Measurements from ENCODE around the gene TMEM8B. TPM values are rescaled to one million over a fixed set of nuclear protein-coding genes. Genes with fewer than 3 reads are reported as not detected.

Gene TMEM8B
- total RNA-seq, 1 experiment from 2014 or later: 2.4 TPM

DNA sequence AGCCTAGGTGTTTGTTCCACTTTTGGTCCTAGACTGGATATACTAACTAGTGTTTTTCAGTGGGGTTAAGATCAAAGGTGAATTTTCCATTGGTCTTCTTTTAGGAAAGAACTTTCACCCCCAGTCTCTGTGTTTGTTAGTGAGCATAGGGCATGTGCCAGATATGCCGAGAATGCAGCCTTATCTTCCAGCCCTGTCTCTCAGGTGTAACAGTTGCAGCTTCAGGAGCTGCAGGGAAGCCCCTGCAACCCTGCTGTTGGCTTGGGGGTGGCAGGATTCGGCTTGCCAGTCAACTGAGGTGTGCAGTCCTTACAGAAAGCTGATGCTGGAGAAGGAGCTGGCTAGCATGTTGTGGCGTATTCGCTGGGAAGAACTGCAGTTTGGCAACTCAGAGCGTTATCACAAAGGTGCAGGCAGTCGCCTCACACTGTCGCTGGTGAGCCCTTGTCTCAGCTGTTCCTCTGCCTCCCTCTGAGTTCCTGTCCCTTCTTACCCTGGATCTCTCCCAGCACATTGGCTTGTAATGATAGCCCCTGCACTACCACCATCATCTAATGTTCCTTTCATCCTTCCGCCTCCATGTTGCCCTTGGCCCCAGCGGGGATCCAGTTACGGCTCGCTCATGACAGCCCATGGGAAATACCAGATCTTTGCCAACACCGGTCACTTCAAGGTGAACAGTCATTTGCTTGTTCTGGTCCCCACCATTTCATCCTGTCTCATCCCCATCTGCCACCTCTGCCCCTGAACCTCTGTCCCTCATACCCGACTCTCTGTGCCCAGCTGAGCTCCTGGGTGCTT is 27.5 kb upstream of the TMEM8B start:
- TF ChIP-seq, protein P1, sequence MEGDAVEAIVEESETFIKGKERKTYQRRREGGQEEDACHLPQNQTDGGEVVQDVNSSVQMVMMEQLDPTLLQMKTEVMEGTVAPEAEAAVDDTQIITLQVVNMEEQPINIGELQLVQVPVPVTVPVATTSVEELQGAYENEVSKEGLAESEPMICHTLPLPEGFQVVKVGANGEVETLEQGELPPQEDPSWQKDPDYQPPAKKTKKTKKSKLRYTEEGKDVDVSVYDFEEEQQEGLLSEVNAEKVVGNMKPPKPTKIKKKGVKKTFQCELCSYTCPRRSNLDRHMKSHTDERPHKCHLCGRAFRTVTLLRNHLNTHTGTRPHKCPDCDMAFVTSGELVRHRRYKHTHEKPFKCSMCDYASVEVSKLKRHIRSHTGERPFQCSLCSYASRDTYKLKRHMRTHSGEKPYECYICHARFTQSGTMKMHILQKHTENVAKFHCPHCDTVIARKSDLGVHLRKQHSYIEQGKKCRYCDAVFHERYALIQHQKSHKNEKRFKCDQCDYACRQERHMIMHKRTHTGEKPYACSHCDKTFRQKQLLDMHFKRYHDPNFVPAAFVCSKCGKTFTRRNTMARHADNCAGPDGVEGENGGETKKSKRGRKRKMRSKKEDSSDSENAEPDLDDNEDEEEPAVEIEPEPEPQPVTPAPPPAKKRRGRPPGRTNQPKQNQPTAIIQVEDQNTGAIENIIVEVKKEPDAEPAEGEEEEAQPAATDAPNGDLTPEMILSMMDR (conservative IDR thresholded peaks at IDR 0.05; ENCODE audit: low read depth, low read length): no peak
- no peak for TF ChIP-seq EZH2phosphoT487 (IDR thresholded peaks at IDR 0.05; ENCODE audit: borderline replicate concordance, low read length)
- TF ChIP-seq EZH2 (IDR thresholded peaks at IDR 0.05; ENCODE audit: low read length, unreplicated experiment): no peak
- no peak overlapping the region for H3K9ac ChIP-seq (ENCODE audit: low read length)
- no peaks in the 10 kb centered on the region for H3K79me2 ChIP-seq (ENCODE audit: low read length)
- no peak overlapping the region for H3K4me2 ChIP-seq (ENCODE audit: low read length)
- H3F3A ChIP-seq (ENCODE audit: low read length, unreplicated experiment): peaks cover 7% of the 10 kb centered on the region
- H3K36me3 ChIP-seq (ENCODE audit: low read depth, low read length): no peaks in the 10 kb centered on the region
- H3K4me1 ChIP-seq (ENCODE audit: insufficient read depth, low read length): peaks cover 16% of the 10 kb centered on the region
- H2AFZ ChIP-seq (ENCODE audit: low read length): no peak overlapping the region
- BruUV-seq (replicated peaks): no TSS peak
- no peaks in the 10 kb centered on the region for H4K20me1 ChIP-seq (ENCODE audit: low read length)
- ChIA-PET CTCF (no interaction called here), POLR2A (ENCODE audit: unreplicated experiment) (no interaction called here)
- no peaks in the 10 kb centered on the region for H3K9me2 ChIP-seq (replicated peaks; ENCODE audit: low read length)
- H3K9me3 ChIP-seq (ENCODE audit: low read length): no peaks in the 10 kb centered on the region
- DNase-seq (no peak), ATAC-seq (no peak)
- intact Hi-C loops (cut with micrococcal nuclease): no loop called here
- H3K27me3 ChIP-seq (ENCODE audit: low read length): no peaks in the 10 kb centered on the region
- no peak overlapping the region for H3K27ac ChIP-seq (ENCODE audit: low read length)
- no peak overlapping the region for H3K4me3 ChIP-seq (ENCODE audit: low read length)

DNA sequence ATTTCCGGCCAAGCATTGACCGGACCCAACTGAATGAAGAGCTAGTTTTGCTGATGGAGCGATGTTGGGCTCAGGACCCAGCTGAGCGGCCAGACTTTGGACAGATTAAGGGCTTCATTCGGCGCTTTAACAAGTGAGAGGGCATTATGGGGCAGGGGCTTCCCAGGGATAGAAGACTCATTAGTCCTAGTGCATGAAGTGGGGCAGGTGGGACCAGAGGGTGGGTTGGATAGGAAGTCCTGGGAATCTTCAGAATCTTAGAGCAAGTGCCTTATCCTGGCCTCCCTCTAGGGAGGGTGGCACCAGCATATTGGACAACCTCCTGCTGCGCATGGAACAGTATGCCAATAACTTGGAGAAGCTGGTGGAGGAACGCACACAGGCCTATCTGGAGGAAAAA is 22.9 kb upstream of the TMEM8B start:
- no TSS peak for BruUV-seq (replicated peaks)
- H3F3A ChIP-seq (ENCODE audit: low read length, unreplicated experiment): no peaks in the 10 kb centered on the region
- no peak overlapping the region for H3K9ac ChIP-seq (ENCODE audit: low read length)
- no peak for DNase-seq
- POLR2A ChIA-PET (ENCODE audit: unreplicated experiment): no interaction called here
- no peaks in the 10 kb centered on the region for H3K9me2 ChIP-seq (replicated peaks; ENCODE audit: low read length)
- H3K27me3 ChIP-seq (ENCODE audit: low read length): no peaks in the 10 kb centered on the region
- no peak overlapping the region for H3K4me3 ChIP-seq (ENCODE audit: low read length)
- intact Hi-C loops (cut with micrococcal nuclease): no loop called here
- no peak for ATAC-seq
- no peak overlapping the region for H3K27ac ChIP-seq (ENCODE audit: low read length)
- H3K79me2 ChIP-seq (ENCODE audit: low read length): no peaks in the 10 kb centered on the region
- H3K4me2 ChIP-seq (ENCODE audit: low read length): no peak overlapping the region
- no peaks in the 10 kb centered on the region for H3K36me3 ChIP-seq (ENCODE audit: low read depth, low read length)
- TF ChIP-seq EZH2phosphoT487 (IDR thresholded peaks at IDR 0.05; ENCODE audit: borderline replicate concordance, low read length) (no peak), EZH2 (IDR thresholded peaks at IDR 0.05; ENCODE audit: low read length, unreplicated experiment) (no peak)
- TF ChIP-seq, protein P1 (conservative IDR thresholded peaks at IDR 0.05; ENCODE audit: low read depth, low read length): no peak
- no peaks in the 10 kb centered on the region for H3K4me1 ChIP-seq (ENCODE audit: insufficient read depth, low read length)
- H2AFZ ChIP-seq (ENCODE audit: low read length): no peak overlapping the region
- no peaks in the 10 kb centered on the region for H4K20me1 ChIP-seq (ENCODE audit: low read length)
- CTCF ChIA-PET: no interaction called here
- H3K9me3 ChIP-seq (ENCODE audit: low read length): no peaks in the 10 kb centered on the region

DNA sequence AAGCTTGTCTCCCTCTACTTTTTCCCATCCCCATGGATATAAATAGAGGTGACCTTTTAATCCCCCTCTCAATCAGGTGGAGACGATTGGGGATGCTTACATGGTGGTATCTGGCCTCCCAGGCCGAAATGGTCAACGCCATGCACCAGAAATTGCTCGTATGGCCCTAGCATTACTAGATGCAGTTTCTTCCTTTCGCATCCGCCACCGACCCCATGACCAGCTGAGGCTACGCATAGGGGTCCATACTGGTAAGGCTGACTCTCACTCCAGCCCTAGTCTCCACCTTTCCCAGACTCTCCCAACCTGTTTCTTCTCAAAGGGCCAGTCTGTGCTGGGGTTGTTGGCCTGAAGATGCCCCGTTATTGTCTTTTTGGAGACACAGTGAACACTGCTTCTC is 20.6 kb upstream of the TMEM8B start:
- intact Hi-C loops (cut with micrococcal nuclease): no loop called here
- H3K9ac ChIP-seq (ENCODE audit: low read length): no peak overlapping the region
- H3K79me2 ChIP-seq (ENCODE audit: low read length): no peaks in the 10 kb centered on the region
- no peak for ATAC-seq
- H3K27me3 ChIP-seq (ENCODE audit: low read length): no peaks in the 10 kb centered on the region
- no peaks in the 10 kb centered on the region for H3K9me3 ChIP-seq (ENCODE audit: low read length)
- BruUV-seq (replicated peaks): no TSS peak
- no peak overlapping the region for H3K4me3 ChIP-seq (ENCODE audit: low read length)
- H3K4me1 ChIP-seq (ENCODE audit: insufficient read depth, low read length): 0 out of 2 replicates have a peak, but pooled peaks cover 6% of the 10 kb centered on the region
- H3K27ac ChIP-seq (ENCODE audit: low read length): no peak overlapping the region
- no peak overlapping the region for H2AFZ ChIP-seq (ENCODE audit: low read length)
- POLR2A ChIA-PET (ENCODE audit: unreplicated experiment): no interaction called here
- TF ChIP-seq EZH2 (IDR thresholded peaks at IDR 0.05; ENCODE audit: low read length, unreplicated experiment) (no peak), EZH2phosphoT487 (IDR thresholded peaks at IDR 0.05; ENCODE audit: borderline replicate concordance, low read length) (no peak)
- TF ChIP-seq, protein P1 (conservative IDR thresholded peaks at IDR 0.05; ENCODE audit: low read depth, low read length): no peak
- H3K4me2 ChIP-seq (ENCODE audit: low read length): no peak overlapping the region
- DNase-seq: no peak
- CTCF ChIA-PET: no interaction called here
- H3K9me2 ChIP-seq (replicated peaks; ENCODE audit: low read length): no peaks in the 10 kb centered on the region
- H3F3A ChIP-seq (ENCODE audit: low read length, unreplicated experiment): no peaks in the 10 kb centered on the region
- no peaks in the 10 kb centered on the region for H3K36me3 ChIP-seq (ENCODE audit: low read depth, low read length)
- no peaks in the 10 kb centered on the region for H4K20me1 ChIP-seq (ENCODE audit: low read length)

Data from PC-3 (cell line).